Heart left ventricle (tissue), 16 donors: ENCODE data around the gene TMOD3. TPM values are rescaled to one million over a fixed set of nuclear protein-coding genes. Genes with fewer than 3 reads are reported as not detected.
A peak's percentile ranks its signal among the peaks of the same experiment; 100 is the strongest.

Source experiments
- ATAC-seq, 4 donors: fragments of 200-7000 bp; cut with Tn5 transposase; one replicate each; pipeline ENCODE4 v1.9.1; 2020 to 2022; ENCODE audit warnings: moderate library complexity in 4 of 4, mild to moderate bottlenecking in 3 of 4, moderate number of reproducible peaks in 1 of 4
- DNase-seq, 5 donors: peaks; one replicate each; pipeline ENCODE4 v3.0.0-alpha.2; 2020
- H3K27ac ChIP-seq, 12 donors: fragments of 200-600 bp; sonication (generic) in 4 of 12; one replicate each; pipeline versions ENCODE4 v1.5.0 to v1.8.0; 2016 to 2022; ENCODE audit warnings: mild to moderate bottlenecking in 2 of 12
- H3K27me3 ChIP-seq, 9 donors: fragments of 200-600 bp; sonication (generic) in 2 of 9; one replicate each; pipeline versions ENCODE4 v1.5.1 to v1.8.0; 2016 to 2022; ENCODE audit warnings: mild to moderate bottlenecking in 3 of 9
- H3K36me3 ChIP-seq, 9 donors: fragments of 200-600 bp; sonication (generic) in 2 of 9; one replicate each; pipeline versions ENCODE4 v1.5.0 to v1.8.0; 2018 to 2022; ENCODE audit warnings: mild to moderate bottlenecking in 2 of 9
- H3K4me1 ChIP-seq, 12 donors: fragments of 200-600 bp; sonication (generic) in 4 of 12; one replicate each; pipeline versions ENCODE4 v1.5.0 to v1.8.0; 2016 to 2022; ENCODE audit warnings: mild to moderate bottlenecking in 3 of 12
- H3K4me3 ChIP-seq, 12 donors: fragments of 200-600 bp; sonication (generic) in 4 of 12; one replicate each; pipeline versions ENCODE4 v1.5.0 to v1.8.0; 2017 to 2022; ENCODE audit warnings: mild to moderate bottlenecking in 9 of 12, moderate library complexity in 4 of 12
- H3K9me3 ChIP-seq, 12 donors: fragments of 200-600 bp; sonication (generic) in 4 of 12; one replicate each; pipeline versions ENCODE4 v1.5.0 to v1.8.0; 2016 to 2022; ENCODE audit warnings: mild to moderate bottlenecking in 1 of 12
- POLR2A ChIP-seq, 2 donors: fragments of 450-650 bp; IDR thresholded peaks; one replicate each; pipeline ENCODE4 v1.6.1; 2017; ENCODE audit warnings: antibody characterized with exemption in 2 of 2, mild to moderate bottlenecking in 2 of 2, moderate library complexity in 2 of 2
- WGBS, 4 donors: extraction: QIAGEN DNeasy Blood & Tissue Kit in 2 of 4; methylation state at CpG; one replicate each; pipeline versions ENCODE4 v1.1.5 to v1.1.7; 2013 to 2018; 5-methylcytosine and 5-hydroxymethylcytosine counted together
- intact Hi-C, 10 donors: fragments of 100-400 bp; cut with DNase I; formaldehyde crosslinking; loops; one replicate each; pipeline versions ENCODE4 v1.11.1 to v1.14.2; 2022
- polyA plus RNA-seq, 2 donors: library from polyadenylated mRNA; stranded (reverse); fragments of 200-250 nt; gene quantifications; one replicate each; pipeline ENCODE4 v1.2.3, GENCODE V29; 2013
- total RNA-seq, 9 donors: library from RNA; depleted of rRNA in 2 of 9; stranded (reverse); fragments of >200 nt in 2 of 9; fragmentation: NEBNext Ultra II Directional in 3 of 9; extraction: Animal tissue kit (Norgen Biotek cat#: 25700) in 3 of 9; gene quantifications; one replicate each; pipeline versions ENCODE4 v1.1.0 to v1.2.4, GENCODE V29; 2016 to 2023
- TF ChIP-seq, protein P1 (sequence below), 12 donors: fragments of 200-600 bp; sonication (generic) in 4 of 12; IDR thresholded peaks; one replicate each; pipeline versions ENCODE4 v1.5.0 to v1.8.0; 2018 to 2022; ENCODE audit warnings: antibody characterized with exemption in 12 of 12, mild to moderate bottlenecking in 5 of 12
- donor health status: ischemic (EF 13 %, LVEDD 7.1; RV severe dilation, severe dysfunction).
- donor health status: healthy with polysubstance abuse.
- donor health status: DM: no; HTN: yes; CAD: no.
- donor health status: DM: no; HTN: no; CAD: no.
- donor health status: ischemic (EF 25% LVEDD 6.9; RV normal size, moderate dysfunction).
- donor health status: ischemic (EF 25% LVEDD 5.7; RV mildly dilated, moderate dysfunction).
- donor health status: healthy.
- donor health status: DM: yes; HTN: yes; CAD: no.
- donor health status: ischemic (EF 35%, LVEDD 5.7; RV mildly dilated, moderate dysfunction).
- donor health status: nonischemic (EF 11% LVEDD 7.7; RV severe dilation, severe dysfunction).
- donor health status: DM: yes; HTN: yes; CAD: no.
- donor health status: PGD.
- donor health status: ischemic (EF 29% LVEDD 5.4; RV normal size, mild dysfunction).
- donor health status: nonischemic (EF 23%, LVEDD 6.1; RV moderate dilation, normal function).

Gene TMOD3
- total and polyA plus RNA-seq, 11 donors, result 6.3 to 36.5 (median 21.4) TPM

DNA sequence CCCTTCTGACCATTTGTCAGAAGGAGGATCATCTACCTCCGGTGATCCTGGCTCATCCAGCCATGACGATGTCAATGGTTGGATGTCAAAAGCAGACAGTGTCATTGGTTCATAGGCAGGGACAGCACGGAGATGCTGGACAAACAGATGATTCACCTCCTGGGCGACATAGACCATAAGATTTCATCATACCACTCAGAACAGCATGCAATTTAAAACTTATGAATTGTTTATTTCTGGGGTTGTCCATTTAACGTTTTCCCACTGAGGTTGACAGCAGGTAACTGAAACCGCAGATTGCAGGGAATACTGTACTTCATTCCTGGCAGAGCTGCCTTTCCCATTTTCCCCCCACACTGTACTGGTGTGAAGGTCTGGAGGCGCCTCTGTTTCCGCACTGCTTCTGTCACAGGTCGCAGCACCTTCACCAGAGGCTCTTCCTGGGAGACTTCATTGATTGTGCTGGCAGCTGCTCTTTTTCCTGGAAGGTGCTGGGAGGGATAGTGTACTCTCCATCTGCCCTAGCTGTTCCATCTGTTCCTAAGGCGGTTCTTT, 32.5 kb upstream of the TMOD3 start:
- no peak overlapping the region for H3K4me3 ChIP-seq
- H3K27ac ChIP-seq, result no peak overlapping the region
- peaks cover 0 to 4% (median 0%) of the 10 kb centered on the region in 12 donors for H3K9me3 ChIP-seq
- intact Hi-C loops, result loop anchor here in 2 of 10 donors (5.0 to 10.0 kb wide), 2 partner anchors 80 to 108 kb away; no protein-coding TSS in a partner anchor
- no peaks in the 10 kb centered on the region for H3K27me3 ChIP-seq
- 89 to 94% (median 92%) methylated on average over 10 of the region's 10 CpGs for WGBS, 4 donors
- no peak for TF ChIP-seq POLR2A (IDR thresholded peaks at IDR 0.05)
- TF ChIP-seq, protein P1, sequence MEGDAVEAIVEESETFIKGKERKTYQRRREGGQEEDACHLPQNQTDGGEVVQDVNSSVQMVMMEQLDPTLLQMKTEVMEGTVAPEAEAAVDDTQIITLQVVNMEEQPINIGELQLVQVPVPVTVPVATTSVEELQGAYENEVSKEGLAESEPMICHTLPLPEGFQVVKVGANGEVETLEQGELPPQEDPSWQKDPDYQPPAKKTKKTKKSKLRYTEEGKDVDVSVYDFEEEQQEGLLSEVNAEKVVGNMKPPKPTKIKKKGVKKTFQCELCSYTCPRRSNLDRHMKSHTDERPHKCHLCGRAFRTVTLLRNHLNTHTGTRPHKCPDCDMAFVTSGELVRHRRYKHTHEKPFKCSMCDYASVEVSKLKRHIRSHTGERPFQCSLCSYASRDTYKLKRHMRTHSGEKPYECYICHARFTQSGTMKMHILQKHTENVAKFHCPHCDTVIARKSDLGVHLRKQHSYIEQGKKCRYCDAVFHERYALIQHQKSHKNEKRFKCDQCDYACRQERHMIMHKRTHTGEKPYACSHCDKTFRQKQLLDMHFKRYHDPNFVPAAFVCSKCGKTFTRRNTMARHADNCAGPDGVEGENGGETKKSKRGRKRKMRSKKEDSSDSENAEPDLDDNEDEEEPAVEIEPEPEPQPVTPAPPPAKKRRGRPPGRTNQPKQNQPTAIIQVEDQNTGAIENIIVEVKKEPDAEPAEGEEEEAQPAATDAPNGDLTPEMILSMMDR (IDR thresholded peaks at IDR 0.05), result no peak
- H3K4me1 ChIP-seq, result peaks cover 0 to 24% (median 5%) of the 10 kb centered on the region in 12 donors
- ATAC-seq (no peak), DNase-seq (no peak)
- peaks cover 0 to 26% (median 10%) of the 10 kb centered on the region in 9 donors for H3K36me3 ChIP-seq

DNA sequence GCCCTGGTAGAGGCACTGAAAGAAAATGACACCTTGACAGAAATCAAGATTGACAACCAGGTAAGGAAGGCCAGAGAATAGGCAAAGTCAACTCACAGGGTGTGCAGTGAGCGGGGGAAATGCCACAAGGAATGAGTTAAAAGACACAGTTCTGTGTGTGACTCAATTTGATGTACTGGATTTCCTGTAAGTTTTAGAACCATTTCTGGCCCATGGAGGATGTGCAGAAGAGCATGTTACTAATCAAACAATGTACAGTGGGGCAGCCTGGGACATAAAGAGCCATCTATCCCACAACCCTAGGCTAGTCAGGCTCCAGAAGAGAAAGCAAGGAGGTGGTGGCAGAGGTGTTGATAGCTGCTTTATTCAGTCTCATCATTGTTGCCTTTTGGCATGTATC, 31.2 kb upstream of the TMOD3 start:
- DNase-seq, result no peak
- no peak for ATAC-seq
- H3K4me1 ChIP-seq, result peaks cover 0 to 18% (median 2%) of the 10 kb centered on the region in 12 donors
- WGBS, 4 donors, result 96 to 98% (median 96%) methylated on average over 1 of the region's 1 CpG
- peaks cover 0 to 32% (median 10%) of the 10 kb centered on the region in 9 donors for H3K36me3 ChIP-seq
- no peak for TF ChIP-seq POLR2A (IDR thresholded peaks at IDR 0.05)
- TF ChIP-seq, protein P1 (IDR thresholded peaks at IDR 0.05), result no peak
- no peaks in the 10 kb centered on the region for H3K9me3 ChIP-seq
- H3K27ac ChIP-seq, result no peak overlapping the region
- no peaks in the 10 kb centered on the region for H3K27me3 ChIP-seq
- H3K4me3 ChIP-seq, result no peak overlapping the region
- intact Hi-C loops, result loop anchor here in 2 of 10 donors (5.0 to 10.0 kb wide), 2 partner anchors 79 to 107 kb away; no protein-coding TSS in a partner anchor

DNA sequence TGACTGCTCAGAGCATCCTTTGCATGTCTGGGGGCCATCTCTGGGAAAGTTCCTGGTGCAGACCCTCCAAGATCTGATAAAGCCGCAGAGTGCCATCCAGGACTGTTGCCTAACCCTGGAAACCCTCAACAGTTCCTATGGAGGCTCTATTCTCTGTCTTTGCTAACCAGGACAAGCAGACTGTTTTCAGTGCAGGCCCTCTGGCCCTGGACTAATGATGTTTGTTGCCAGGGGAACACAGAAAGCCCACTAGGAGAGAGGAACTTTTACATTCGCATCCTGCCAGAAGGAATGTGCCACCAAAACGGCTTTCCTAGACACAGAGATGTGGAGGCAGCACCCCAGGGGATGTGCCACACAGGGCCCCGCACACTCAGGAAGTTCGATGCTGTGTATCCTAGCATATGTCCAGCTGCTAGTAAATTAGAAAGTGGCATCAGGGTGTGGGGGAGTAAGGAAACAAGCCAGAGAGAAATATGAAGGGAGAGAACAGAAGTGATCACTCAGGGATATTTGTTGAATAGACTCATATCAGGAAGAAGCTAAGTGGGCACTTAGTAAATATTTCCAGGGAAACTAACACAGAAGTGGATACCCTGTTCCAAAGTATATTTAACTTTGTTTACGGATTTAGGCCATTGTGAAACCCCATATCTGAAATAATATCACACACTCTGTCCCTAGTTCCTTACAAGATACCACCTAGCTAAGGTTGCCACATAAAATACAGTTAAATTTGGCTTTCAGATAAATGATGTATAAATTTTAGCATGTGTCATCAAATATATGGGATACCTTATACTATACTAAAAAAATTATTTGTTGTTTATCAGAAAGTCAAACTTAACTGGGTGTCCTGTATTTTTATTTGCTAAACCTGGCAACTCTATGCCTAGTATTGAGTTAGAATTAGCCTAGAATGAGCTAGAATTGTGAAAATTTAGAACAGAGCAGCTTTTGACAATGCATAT, 29.9 kb upstream of the TMOD3 start:
- H3K27ac ChIP-seq, result no peak overlapping the region
- 82 to 89% (median 85%) methylated on average over 6 of the region's 6 CpGs for WGBS, 4 donors
- TF ChIP-seq, protein P1 (IDR thresholded peaks at IDR 0.05), result no peak
- TF ChIP-seq POLR2A (IDR thresholded peaks at IDR 0.05), result no peak
- ATAC-seq, result no peak
- H3K4me1 ChIP-seq, result peaks cover 0 to 5% (median 0%) of the 10 kb centered on the region in 12 donors
- H3K4me3 ChIP-seq, result no peak overlapping the region
- H3K36me3 ChIP-seq, result peaks cover 0 to 39% (median 14%) of the 10 kb centered on the region in 9 donors
- no peak for DNase-seq
- intact Hi-C loops, result loop anchor here in 2 of 10 donors (5.0 to 10.0 kb wide), 2 partner anchors 78 to 105 kb away; no protein-coding TSS in a partner anchor
- H3K27me3 ChIP-seq, result no peaks in the 10 kb centered on the region
- H3K9me3 ChIP-seq, result no peaks in the 10 kb centered on the region

DNA sequence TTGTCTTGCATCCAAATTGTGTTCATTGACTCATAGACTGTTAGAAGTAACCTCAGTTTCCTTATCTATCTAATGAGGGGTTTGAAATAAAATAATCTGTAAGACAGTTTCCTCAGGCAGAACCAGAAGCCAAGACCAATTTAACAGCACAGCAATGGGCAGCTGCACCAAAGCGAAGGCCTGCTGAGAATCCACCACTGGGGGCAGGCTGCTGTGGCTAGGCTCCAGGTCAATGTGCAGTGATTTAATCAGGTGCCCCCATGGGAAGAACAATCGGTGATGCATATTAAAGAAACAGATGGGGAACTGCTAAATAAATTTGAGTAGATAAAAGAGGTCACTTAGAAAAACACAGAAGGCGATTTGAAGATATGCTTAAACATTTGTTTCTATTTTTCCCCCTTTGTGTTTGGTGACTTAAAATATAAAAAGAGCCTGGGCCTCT, 28.0 kb upstream of the TMOD3 start:
- Histone ChIP-seq H3K4me1 (peaks cover 0 to 5% (median 0%) of the 10 kb centered on the region in 12 donors), H3K36me3 (peaks cover 0 to 44% (median 14%) of the 10 kb centered on the region in 9 donors), H3K27ac (no peak overlapping the region), H3K4me3 (no peak overlapping the region), H3K27me3 (no peaks in the 10 kb centered on the region), H3K9me3 (no peaks in the 10 kb centered on the region)
- peak in 4 of 5 donors; percentile 40 to 51 (median 48) for DNase-seq
- TF ChIP-seq, protein P1 (IDR thresholded peaks at IDR 0.05), result peak; percentile 29 to 77 (median 54)
- TF ChIP-seq POLR2A (IDR thresholded peaks at IDR 0.05), result no peak
- intact Hi-C loops, result no loop called here
- peak; percentile 69 to 85 (median 69) for ATAC-seq
- WGBS, 4 donors, result 29 to 49% (median 33%) methylated on average over 3 of the region's 3 CpGs
